GM19468 (cell line): ENCODE data around the gene FRMPD4.

Source experiments
- ATAC-seq: cut with Tn5 transposase; IDR thresholded peaks from one replicate; pipeline ENCODE4 v1.9.1; 2021; ENCODE audit warnings: mild to moderate bottlenecking, moderate library complexity, moderate number of reproducible peaks; ENCODE audit not compliant: unreplicated experiment; ENCODE audit errors: extremely low read depth

The FRMPD4 gene

GRCh38 chrX:12583543-12583942 is 445.3 kb downstream of the FRMPD4 start:
- ATAC-seq, result no peak

GRCh38 chrX:12595720-12596119 is 457.4 kb downstream of the FRMPD4 start:
- ATAC-seq, result no peak

GRCh38 chrX:12610079-12610478 is 471.8 kb downstream of the FRMPD4 start:
- ATAC-seq, result no peak

- ATAC-seq, result no peak
Observed at GRCh38 chrX:12611471-12611870, 473.2 kb downstream of the FRMPD4 start.

GRCh38 chrX:12614266-12614665 is 476.0 kb downstream of the FRMPD4 start:
- ATAC-seq, result no peak

GRCh38 chrX:12615061-12615460 is 476.8 kb downstream of the FRMPD4 start:
- ATAC-seq, result no peak

- no peak for ATAC-seq
Observed at GRCh38 chrX:12617241-12617640, 479.0 kb downstream of the FRMPD4 start.

- ATAC-seq, result no peak
Observed at GRCh38 chrX:12647230-12647629, 509.0 kb downstream of the FRMPD4 start.

GRCh38 chrX:12648995-12649394 is 510.7 kb downstream of the FRMPD4 start:
- no peak for ATAC-seq

- no peak for ATAC-seq
Observed at GRCh38 chrX:12657433-12657832, 519.2 kb downstream of the FRMPD4 start.

GRCh38 chrX:12657881-12658280 is 519.6 kb downstream of the FRMPD4 start:
- ATAC-seq, result no peak

- ATAC-seq, result no peak
Observed at GRCh38 chrX:12661464-12661863, 523.2 kb downstream of the FRMPD4 start.

- ATAC-seq, result no peak
Observed at GRCh38 chrX:12672367-12673106, 534.3 kb downstream of the FRMPD4 start.

GRCh38 chrX:12673487-12673886 is 535.2 kb downstream of the FRMPD4 start:
- no peak for ATAC-seq

GRCh38 chrX:12679522-12679921 is 541.2 kb downstream of the FRMPD4 start:
- no peak for ATAC-seq

- ATAC-seq, result no peak
Observed at GRCh38 chrX:12681047-12681446, 542.8 kb downstream of the FRMPD4 start.

- ATAC-seq, result no peak
Observed at GRCh38 chrX:12685541-12685940, 547.3 kb downstream of the FRMPD4 start.

- ATAC-seq, result no peak
Observed at GRCh38 chrX:12686331-12686730, 548.1 kb downstream of the FRMPD4 start.

GRCh38 chrX:12690646-12691045 is 552.4 kb downstream of the FRMPD4 start:
- no peak for ATAC-seq

GRCh38 chrX:12693754-12694153 is 555.5 kb downstream of the FRMPD4 start:
- no peak for ATAC-seq

GRCh38 chrX:12700745-12701144 is 562.5 kb downstream of the FRMPD4 start:
- no peak for ATAC-seq

- no peak for ATAC-seq
Observed at GRCh38 chrX:12701628-12702027, 563.4 kb downstream of the FRMPD4 start.
